CD4-positive, alpha-beta T cell (primary cell): ENCODE measurements around the gene PHKB. TPM values are rescaled to one million over a fixed set of nuclear protein-coding genes. Genes with fewer than 3 reads are reported as not detected.
A peak's percentile ranks its signal among the peaks of the same experiment; 100 is the strongest.
"Not testable (repeated sequence)": the region's sequence is repeated elsewhere in the genome, so short reads cannot be mapped to it uniquely, and the experiment has no call there.

Experiments used
- ATAC-seq: fragments of 200-7000 bp; cut with Tn5 transposase; one replicate; pipeline ENCODE4 v1.10.0; 2022; ENCODE audit warnings: mild to moderate bottlenecking; ENCODE audit not compliant: poor library complexity
- CTCF ChIA-PET: fragments of 350-600 bp; sonication (Branson Sonifier 250); formaldehyde crosslinking; loops from one replicate; lab custom pipeline; 2021; ENCODE audit warnings: antibody characterized with exemption, inconsistent platforms; lab: Charles Lee
- POLR2A ChIA-PET: fragments of 350-600 bp; sonication (Branson Sonifier 250); formaldehyde crosslinking; loops from one replicate; lab custom pipeline; 2021; ENCODE audit warnings: antibody characterized with exemption, inconsistent platforms; lab: Charles Lee
- DNase-seq, 14 experiments: peaks; one replicate each; pipeline ENCODE4 v3.0.0-alpha.2; 2013 to 2020; ENCODE audit warnings: mixed read lengths in 2 of 14
- H3K27ac ChIP-seq, 2 donors: one replicate each; pipeline versions ENCODE4 v1.5.1 to v1.7.0; 2013; ENCODE audit warnings: low read length in 2 of 2, low read depth in 1 of 2, mild to moderate bottlenecking in 1 of 2
- H3K27me3 ChIP-seq, 2 experiments: 1 replicate in 1 of 2; 2 replicates in 1 of 2; pipeline versions ENCODE4 v1.6.1 to v1.7.0; 2013; ENCODE audit warnings: low read length in 2 of 2, control low read depth in 1 of 2, mild to moderate bottlenecking in 1 of 2, moderate library complexity in 1 of 2; ENCODE audit not compliant: insufficient read depth in 2 of 2, control insufficient read depth in 1 of 2
- H3K36me3 ChIP-seq: one replicate; pipeline ENCODE4 v1.6.1; 2013; ENCODE audit warnings: low read length, control low read depth; ENCODE audit not compliant: insufficient read depth
- H3K4me1 ChIP-seq: one replicate; pipeline ENCODE4 v1.6.1; 2013; ENCODE audit warnings: low read length, control low read depth; ENCODE audit not compliant: insufficient read depth
- H3K4me3 ChIP-seq: one replicate; pipeline ENCODE4 v1.5.1; 2013; ENCODE audit warnings: mild to moderate bottlenecking, low read length, moderate library complexity
- H3K9me3 ChIP-seq, 2 experiments: 1 replicate in 1 of 2; 2 replicates in 1 of 2; pipeline versions ENCODE4 v1.6.1 to v1.7.0; 2013; ENCODE audit warnings: low read length in 2 of 2, mild to moderate bottlenecking in 2 of 2, control low read depth in 1 of 2, moderate library complexity in 1 of 2; ENCODE audit not compliant: control insufficient read depth in 1 of 2, insufficient read depth in 1 of 2
- H3K27ac Mint-ChIP-seq: one replicate; pipeline ENCODE4 v1.8.0; 2020; ENCODE audit warnings: mixed read lengths
- H3K27me3 Mint-ChIP-seq: one replicate; pipeline ENCODE4 v1.8.0; 2021; ENCODE audit warnings: mixed read lengths
- H3K36me3 Mint-ChIP-seq: one replicate; pipeline ENCODE4 v1.8.0; 2021; ENCODE audit warnings: low read depth, mixed read lengths
- H3K4me1 Mint-ChIP-seq: one replicate; pipeline ENCODE4 v1.8.0; 2021; ENCODE audit warnings: low read depth, mixed read lengths
- H3K4me3 Mint-ChIP-seq: one replicate; pipeline ENCODE4 v1.8.0; 2020; ENCODE audit warnings: mild to moderate bottlenecking, mixed read lengths
- H3K9me3 Mint-ChIP-seq: one replicate; pipeline ENCODE4 v1.8.0; 2020; ENCODE audit warnings: mixed read lengths
- intact Hi-C, 2 experiments: fragments of 100-400 bp; cut with DNase I in 1 of 2; cut with micrococcal nuclease in 1 of 2; formaldehyde crosslinking; loops; one replicate each; pipeline versions ENCODE4 v1.15.1 to v1.9.0; 2023 to 2025; cut with DNase I, micrococcal nuclease
- total RNA-seq, 174 experiments: library from RNA in 2 of 174; stranded (reverse) in 2 of 174; gene quantifications; one replicate each; pipeline ENCODE4 v1.2.3 and lab custom pipeline; 2021 to 2026
- TF ChIP-seq, protein P1 (sequence below): fragments of 200-600 bp; IDR thresholded peaks from one replicate; pipeline ENCODE4 v1.8.0; 2022; ENCODE audit warnings: antibody characterized with exemption, mild to moderate bottlenecking

The PHKB gene
- total RNA-seq, 2 experiments from 2014 or later: 28.8 to 31.3 TPM

DNA sequence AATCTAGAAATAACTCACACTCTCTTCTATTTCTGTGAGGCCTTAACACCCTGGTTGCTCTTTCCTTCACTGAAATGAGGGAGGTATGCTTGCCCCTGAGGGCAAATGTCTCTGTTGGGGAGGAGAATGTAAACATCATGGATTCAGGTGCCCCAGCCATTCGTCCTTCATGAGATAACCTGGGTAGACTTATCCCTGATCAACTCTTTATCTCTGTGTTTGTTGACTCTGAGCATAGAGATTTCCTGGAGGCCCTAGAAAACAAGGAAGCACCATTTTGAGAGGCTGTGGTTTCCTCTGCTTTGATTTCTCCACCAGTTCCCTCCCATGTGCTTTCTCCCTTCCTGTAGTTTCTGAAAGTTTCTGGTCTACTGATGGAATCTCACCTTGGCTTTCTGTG, 77.3 kb downstream of the PHKB start:
- no peaks in the 10 kb centered on the region for H3K36me3 ChIP-seq
- no peak overlapping the region for H3K27ac ChIP-seq
- peaks cover 17 to 23% of the 10 kb centered on the region in 2 experiments for H3K9me3 ChIP-seq
- Mint-ChIP-seq H3K4me3 (no peak overlapping the region), H3K27me3 (no peaks in the 10 kb centered on the region), H3K27ac (no peak overlapping the region), H3K36me3 (peaks cover 92% of the 10 kb centered on the region), H3K9me3 (peaks cover 8% of the 10 kb centered on the region), H3K4me1 (no peaks in the 10 kb centered on the region)
- CTCF ChIA-PET: no interaction called here
- intact Hi-C loops: no loop called here
- POLR2A ChIA-PET: no interaction called here
- ATAC-seq (no peak), DNase-seq (no peak)
- H3K4me1 ChIP-seq: no peaks in the 10 kb centered on the region
- H3K27me3 ChIP-seq: no peaks in the 10 kb centered on the region
- TF ChIP-seq, protein P1, sequence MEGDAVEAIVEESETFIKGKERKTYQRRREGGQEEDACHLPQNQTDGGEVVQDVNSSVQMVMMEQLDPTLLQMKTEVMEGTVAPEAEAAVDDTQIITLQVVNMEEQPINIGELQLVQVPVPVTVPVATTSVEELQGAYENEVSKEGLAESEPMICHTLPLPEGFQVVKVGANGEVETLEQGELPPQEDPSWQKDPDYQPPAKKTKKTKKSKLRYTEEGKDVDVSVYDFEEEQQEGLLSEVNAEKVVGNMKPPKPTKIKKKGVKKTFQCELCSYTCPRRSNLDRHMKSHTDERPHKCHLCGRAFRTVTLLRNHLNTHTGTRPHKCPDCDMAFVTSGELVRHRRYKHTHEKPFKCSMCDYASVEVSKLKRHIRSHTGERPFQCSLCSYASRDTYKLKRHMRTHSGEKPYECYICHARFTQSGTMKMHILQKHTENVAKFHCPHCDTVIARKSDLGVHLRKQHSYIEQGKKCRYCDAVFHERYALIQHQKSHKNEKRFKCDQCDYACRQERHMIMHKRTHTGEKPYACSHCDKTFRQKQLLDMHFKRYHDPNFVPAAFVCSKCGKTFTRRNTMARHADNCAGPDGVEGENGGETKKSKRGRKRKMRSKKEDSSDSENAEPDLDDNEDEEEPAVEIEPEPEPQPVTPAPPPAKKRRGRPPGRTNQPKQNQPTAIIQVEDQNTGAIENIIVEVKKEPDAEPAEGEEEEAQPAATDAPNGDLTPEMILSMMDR: no peak
- no peak overlapping the region for H3K4me3 ChIP-seq

DNA sequence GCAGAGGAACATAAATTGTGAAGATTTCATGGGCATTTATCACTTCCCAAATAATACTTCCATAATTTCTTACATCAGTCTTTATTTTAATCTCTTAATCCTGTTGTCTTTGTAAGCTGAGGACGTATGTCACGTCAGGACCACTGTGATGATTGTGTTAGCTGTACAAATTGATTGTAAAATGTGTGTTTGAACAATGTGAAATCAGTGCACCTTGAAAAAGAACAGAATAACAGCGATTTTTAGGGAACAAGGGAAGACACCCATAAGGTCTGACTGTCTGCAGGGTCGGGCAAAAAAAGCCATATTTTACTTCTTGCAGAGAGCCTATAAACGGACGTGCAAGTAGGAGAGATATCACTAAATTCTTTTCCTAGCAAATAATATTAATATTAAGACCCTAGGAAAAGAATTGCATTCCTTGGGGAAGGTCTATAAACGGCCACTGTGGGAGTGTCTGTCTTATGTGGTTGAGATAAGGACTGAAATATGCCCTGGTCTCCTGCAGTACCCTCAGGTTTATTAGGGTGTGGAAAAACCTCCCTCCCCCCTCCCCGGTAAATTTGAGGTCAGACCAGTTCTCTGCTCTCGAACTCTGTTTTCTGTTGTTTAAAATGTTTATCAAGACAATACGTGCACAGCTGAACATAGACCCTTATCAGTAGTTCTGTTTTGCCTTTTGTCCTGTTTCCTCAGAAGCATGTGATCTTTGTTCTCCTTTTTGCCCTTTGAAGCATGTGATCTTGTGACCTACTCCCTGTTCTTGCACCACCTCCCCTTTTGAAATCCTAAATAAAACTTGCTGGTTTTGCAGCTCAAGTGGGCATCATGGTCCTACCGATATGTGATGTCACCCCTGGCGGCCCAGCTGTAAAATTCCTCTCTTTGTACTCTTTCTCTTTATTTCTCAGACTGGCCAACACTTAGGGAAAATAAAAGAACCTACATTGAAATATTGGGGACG, 78.9 kb downstream of the PHKB start:
- H3K4me1 Mint-ChIP-seq, intact Hi-C loops, H3K36me3 ChIP-seq, H3K27ac Mint-ChIP-seq, H3K4me3 ChIP-seq, H3K4me3 Mint-ChIP-seq, ATAC-seq, H3K27ac ChIP-seq, H3K27me3 Mint-ChIP-seq, CTCF ChIA-PET, H3K4me1 ChIP-seq, H3K27me3 ChIP-seq, DNase-seq: not testable (repeated sequence)
- POLR2A ChIA-PET: interaction anchor here (0.6 kb wide), 1 partner anchor 18 kb away, joined by 5 read pairs; no protein-coding TSS in a partner anchor
- Mint-ChIP-seq H3K36me3 (peaks cover 97% of the 10 kb centered on the region), H3K9me3 (peaks cover 17% of the 10 kb centered on the region)
- peaks cover 11 to 23% of the 10 kb centered on the region in 2 experiments for H3K9me3 ChIP-seq

DNA sequence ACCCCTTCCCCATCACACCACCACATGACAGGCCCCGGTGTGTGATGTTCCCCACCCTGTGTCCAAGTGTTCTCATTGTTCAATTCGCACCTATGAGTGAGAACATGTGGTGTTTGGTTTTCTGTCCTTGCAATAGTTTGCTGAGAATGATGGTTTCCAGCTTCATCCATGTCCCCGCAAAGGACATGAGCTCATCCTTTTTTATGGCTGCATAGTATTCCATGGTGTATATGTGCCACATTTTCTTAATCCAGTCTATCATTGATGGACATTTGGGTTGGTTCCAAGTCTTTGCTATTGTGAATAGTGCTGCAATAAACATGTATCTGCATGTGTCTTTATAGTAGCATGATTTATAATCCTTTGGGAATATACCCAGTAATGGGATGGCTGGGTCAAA, 80.0 kb downstream of the PHKB start:
- H3K4me1 Mint-ChIP-seq, CTCF ChIA-PET, ATAC-seq, H3K4me1 ChIP-seq, POLR2A ChIA-PET, H3K27me3 ChIP-seq, DNase-seq, H3K4me3 Mint-ChIP-seq, intact Hi-C loops, H3K27ac ChIP-seq, H3K36me3 ChIP-seq, H3K27ac Mint-ChIP-seq, H3K4me3 ChIP-seq, H3K27me3 Mint-ChIP-seq: not testable (repeated sequence)
- Mint-ChIP-seq H3K36me3 (peaks cover 97% of the 10 kb centered on the region), H3K9me3 (peaks cover 19% of the 10 kb centered on the region)
- peaks cover 11 to 25% of the 10 kb centered on the region in 2 experiments for H3K9me3 ChIP-seq

DNA sequence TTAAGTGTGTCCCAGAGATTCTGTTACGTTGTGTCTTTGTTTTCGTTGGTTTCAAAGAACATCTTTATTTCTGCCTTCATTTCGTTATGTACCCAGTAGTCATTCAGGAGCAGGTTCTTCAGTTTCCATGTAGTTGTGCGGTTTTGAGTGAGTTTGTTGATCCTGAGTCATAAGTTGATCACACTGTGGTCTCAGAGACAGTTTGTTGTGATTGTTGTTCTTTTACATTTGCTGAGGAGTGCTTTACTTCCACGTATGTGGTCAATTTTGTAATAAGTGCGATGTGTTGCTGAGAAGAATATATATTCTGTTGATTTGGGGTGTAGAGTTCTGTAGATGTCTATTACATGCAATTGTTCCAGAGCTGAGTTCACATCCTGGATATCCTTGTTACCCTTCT, 83.1 kb downstream of the PHKB start:
- Mint-ChIP-seq H3K9me3 (peaks cover 17% of the 10 kb centered on the region), H3K36me3 (peaks cover 91% of the 10 kb centered on the region)
- Histone ChIP-seq H3K36me3 (peaks cover 11% of the 10 kb centered on the region), H3K9me3 (peaks cover 19 to 21% of the 10 kb centered on the region in 2 experiments)
- H3K4me1 ChIP-seq, H3K4me3 Mint-ChIP-seq, H3K27me3 ChIP-seq, H3K4me3 ChIP-seq, H3K27me3 Mint-ChIP-seq, ATAC-seq, CTCF ChIA-PET, POLR2A ChIA-PET, H3K27ac ChIP-seq, H3K4me1 Mint-ChIP-seq, intact Hi-C loops, H3K27ac Mint-ChIP-seq: not testable (repeated sequence)
- DNase-seq: peak in 1 of 14 experiments; percentile 28

DNA sequence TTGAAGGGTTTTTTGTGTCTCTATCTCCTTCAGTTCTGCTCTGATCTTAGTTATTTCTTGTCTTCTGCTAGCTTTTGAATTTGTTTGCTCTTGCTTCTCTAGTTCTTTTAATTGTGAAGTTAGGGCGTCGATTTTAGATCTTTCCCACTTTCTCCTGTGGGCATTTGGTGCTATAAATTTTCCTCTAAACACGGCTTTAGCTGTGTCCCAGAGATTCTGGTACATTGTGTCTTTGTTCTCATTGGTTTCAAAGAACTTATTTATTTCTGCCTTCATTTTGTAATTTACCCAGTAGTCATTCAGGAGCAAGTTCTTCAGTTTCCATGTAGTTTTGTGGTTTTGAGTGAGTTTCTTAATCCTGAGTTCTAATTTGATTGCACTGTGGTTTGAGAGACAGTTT, 90.1 kb downstream of the PHKB start:
- peaks cover 6 to 19% of the 10 kb centered on the region in 2 experiments for H3K9me3 ChIP-seq
- H3K27ac Mint-ChIP-seq, H3K4me1 Mint-ChIP-seq, CTCF ChIA-PET, H3K27ac ChIP-seq, DNase-seq, H3K27me3 Mint-ChIP-seq, intact Hi-C loops, ATAC-seq, H3K4me1 ChIP-seq, H3K4me3 ChIP-seq, H3K9me3 Mint-ChIP-seq, POLR2A ChIA-PET, H3K4me3 Mint-ChIP-seq, H3K27me3 ChIP-seq: not testable (repeated sequence)
- H3K36me3 Mint-ChIP-seq: peaks cover 95% of the 10 kb centered on the region
- H3K36me3 ChIP-seq: peaks cover 36% of the 10 kb centered on the region

DNA sequence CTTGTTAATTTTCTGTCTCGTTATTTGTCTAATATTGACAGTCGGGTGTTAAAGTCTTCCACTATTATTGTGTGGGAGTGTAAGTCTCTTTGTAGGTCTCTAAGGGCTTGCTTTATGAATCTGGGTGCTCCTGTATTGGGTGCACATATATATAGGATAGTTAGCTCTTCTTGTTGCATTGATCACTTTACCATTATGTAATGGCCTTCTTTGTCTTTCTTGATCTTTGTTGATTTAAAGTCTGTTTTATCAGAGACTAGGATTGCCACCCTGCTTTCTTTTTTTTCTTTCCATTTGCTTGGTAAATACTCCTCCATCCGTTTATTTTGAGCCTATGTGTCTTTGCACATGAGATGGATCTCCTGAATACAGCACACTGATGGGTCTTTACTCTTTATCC, 90.6 kb downstream of the PHKB start:
- ATAC-seq, DNase-seq, H3K27ac ChIP-seq, H3K4me3 ChIP-seq, H3K4me3 Mint-ChIP-seq, H3K27me3 Mint-ChIP-seq, H3K4me1 ChIP-seq, H3K27me3 ChIP-seq, intact Hi-C loops, H3K9me3 Mint-ChIP-seq, CTCF ChIA-PET, H3K4me1 Mint-ChIP-seq, H3K27ac Mint-ChIP-seq, POLR2A ChIA-PET: not testable (repeated sequence)
- peaks cover 95% of the 10 kb centered on the region for H3K36me3 Mint-ChIP-seq
- Histone ChIP-seq H3K36me3 (peaks cover 30% of the 10 kb centered on the region), H3K9me3 (peaks cover under 1 to 13% of the 10 kb centered on the region in 2 experiments)
